Smooth muscle cell of the coronary artery (primary cell): ENCODE data around the gene INPP4B. TPM values are rescaled to one million over a fixed set of nuclear protein-coding genes. Genes with fewer than 3 reads are reported as not detected.

Experiments
- total RNA-seq: library from RNA; depleted of rRNA; stranded (reverse); fragments of >200 nt; gene quantifications from 2 replicates; pipeline ENCODE4 v1.2.3, GENCODE V29; 2014; ENCODE audit warnings: low replicate concordance

INPP4B gene
- 8.3 and 20.2 TPM in 2 replicates for total RNA-seq

GRCh38 chr4:142846108-142846728 lies at the start of gene INPP4B:
Gene INPP4B (minus strand): TSS chr4:142846301.

